Activated CD4-positive, alpha-beta T cell treated with anti-CD3 and anti-CD28 coated beads, Interleukin-2, amount 50 U/mL, for 24 hours (primary cell): ENCODE measurements around the gene SLC43A1.
"Not testable (repeated sequence)": the region's sequence is repeated elsewhere in the genome, so short reads cannot be mapped to it uniquely, and the experiment has no call there.

ENCODE experiments used
- DNase-seq, 2 donors: peaks; one replicate each; pipeline ENCODE4 v3.0.0-alpha.2; 2020; ENCODE audit warnings: low read depth in 1 of 2, low spot score in 1 of 2

SLC43A1 gene

DNA sequence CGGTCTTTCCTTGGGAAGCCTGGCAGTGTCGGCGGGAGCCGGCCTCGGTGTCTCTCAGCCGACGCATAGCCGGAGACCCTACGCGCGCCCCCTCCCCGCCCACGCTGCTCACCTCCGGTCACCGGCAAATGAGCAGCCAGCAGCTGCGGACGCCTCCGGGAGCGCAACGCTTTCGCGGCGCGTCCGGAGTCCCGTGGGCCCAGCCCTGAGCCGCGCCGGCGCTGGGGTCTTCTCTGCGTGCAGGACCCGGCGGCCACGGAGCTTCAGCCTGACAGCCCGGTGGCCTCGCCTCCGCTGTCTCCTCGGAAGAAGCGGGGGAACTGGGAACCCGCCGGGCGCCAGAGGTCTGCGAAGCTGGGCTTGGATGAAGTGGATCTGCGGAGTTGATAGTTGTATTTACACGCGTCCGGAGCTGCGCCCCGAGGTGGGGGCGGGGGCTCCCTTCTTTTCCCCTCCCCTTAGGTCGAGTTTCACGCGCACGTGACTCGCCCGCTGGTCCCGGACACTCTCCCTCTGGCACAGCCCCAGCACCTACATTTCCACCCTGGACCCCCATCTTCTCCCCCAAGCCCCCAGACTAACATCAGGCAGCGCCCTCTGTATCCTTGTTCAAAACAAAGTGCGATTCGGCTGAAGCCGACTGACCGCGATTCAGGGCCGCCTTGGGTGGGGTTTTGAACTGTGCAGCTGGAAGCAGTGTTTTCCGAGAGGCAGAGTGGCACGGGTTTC lies at the start of gene SLC43A1:
TSS of gene SLC43A1 (minus strand) at position 371 of the 729 bp plus-strand sequence. CDS start 1,591 bp downstream, outside the sequence.
- peak in 1 of 2 donors; percentile 11 for DNase-seq

DNA sequence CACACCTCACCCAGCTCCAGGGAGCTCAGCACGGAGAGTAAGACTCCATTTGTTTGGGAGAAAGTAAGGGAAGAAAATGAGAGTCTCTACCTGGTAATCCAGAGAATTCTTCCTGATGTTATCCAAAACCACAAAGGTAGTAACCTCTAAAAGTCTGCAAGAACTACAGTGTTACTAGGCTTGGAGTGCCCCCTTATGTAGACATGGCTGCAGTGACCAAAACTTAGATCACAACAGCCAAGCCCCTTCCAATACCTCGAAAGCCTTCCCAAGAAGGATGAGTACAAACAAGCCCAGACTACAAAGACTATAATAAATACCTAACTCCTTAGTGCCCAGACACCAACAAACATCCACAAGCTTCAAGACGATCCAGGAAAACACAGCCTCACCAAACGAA lies 47.1 kb upstream of the SLC43A1 start:
- DNase-seq = no peak

DNA sequence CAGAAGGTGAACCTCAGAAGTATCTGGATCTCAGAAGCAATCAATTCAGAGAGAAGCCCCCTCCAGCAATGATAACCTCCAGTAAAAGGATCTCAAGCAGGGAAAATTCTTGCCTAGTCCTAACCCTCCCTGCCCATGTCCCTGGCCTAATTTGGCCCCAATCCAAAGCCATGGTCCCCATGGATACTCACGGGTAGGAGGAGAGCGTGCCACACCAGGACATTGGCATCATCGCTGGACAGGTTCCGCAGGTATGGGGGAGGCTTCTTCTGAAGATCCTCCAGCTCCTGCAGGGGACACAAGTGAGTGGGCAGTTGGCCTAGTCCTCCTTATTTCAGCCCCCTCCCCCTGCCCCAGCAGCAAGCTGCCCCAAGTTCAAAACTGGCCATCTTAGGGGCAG lies 44.6 kb upstream of the SLC43A1 start:
- DNase-seq = no peak

- DNase-seq = no peak
Observed at GRCh38 chr11:57556041-57556440, 40.5 kb upstream of the SLC43A1 start.

DNA sequence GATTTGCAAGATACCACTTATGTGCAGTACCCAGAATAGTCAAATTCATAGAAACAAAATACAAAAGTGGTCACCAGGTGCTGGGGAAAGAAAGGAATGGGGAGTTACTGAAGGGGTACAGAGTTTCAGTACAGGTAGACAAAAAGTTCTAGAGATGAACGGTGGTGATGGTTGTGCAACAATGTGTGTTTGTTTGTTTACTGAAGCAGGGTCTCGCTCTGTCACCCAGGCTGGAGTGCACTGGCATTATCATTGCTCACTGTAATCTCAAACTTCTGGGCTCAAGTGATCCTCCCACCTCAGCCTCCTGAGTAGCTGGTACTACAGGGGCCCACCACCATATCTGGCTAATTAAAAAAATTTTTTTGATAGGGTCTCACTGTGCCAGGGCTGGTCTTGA lies 39.9 kb upstream of the SLC43A1 start:
- DNase-seq = no peak

DNA sequence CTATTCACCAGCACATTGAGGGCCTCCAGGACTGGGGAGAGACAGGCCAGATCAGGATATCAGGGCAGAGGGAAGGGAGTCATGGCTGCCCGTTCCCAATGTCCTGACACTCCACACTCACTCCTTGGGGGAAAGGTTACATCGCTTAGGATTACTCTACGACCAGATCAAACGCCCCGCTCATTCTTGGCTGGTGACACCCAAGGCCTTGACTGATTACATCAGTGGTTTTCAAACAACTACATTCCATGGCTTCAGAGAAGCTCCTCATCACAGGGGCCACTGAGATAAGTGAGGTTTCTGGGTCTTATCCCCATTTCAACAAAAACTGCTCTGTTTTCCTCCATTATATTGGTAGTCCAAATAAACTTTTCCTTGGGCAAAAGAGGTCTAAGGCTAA lies 37.0 kb upstream of the SLC43A1 start:
- DNase-seq = no peak

GRCh38 chr11:57551941-57552340 lies 36.4 kb upstream of the SLC43A1 start:
- DNase-seq = no peak

GRCh38 chr11:57549983-57550382 lies 34.5 kb upstream of the SLC43A1 start:
- no peak for DNase-seq

DNA sequence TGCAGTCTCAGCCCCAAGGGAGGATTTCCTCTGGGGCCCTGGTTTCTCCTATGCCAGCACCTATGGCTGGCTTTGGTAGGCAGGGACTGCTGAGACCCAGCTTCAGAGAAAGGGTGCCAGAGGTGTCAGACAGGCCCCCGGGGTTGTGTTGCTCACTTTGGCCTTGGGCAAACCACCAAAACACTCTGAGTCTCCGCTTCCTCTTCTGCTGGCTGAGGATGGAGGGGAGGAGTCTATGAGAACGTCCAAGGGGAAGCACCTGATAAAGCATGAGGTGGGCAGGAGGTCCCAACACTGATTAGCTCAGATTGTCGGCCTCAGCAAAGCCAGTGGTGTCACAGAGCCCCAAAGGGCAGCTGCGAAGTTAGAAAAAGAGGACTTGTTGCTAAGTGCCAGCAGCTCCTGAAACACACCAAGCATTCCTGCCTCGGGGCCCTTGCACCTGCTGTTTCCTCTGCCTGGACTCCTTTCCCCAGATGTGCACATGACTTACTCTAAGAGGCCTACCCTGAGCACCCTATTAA lies 32.4 kb upstream of the SLC43A1 start:
- DNase-seq = no peak

DNA sequence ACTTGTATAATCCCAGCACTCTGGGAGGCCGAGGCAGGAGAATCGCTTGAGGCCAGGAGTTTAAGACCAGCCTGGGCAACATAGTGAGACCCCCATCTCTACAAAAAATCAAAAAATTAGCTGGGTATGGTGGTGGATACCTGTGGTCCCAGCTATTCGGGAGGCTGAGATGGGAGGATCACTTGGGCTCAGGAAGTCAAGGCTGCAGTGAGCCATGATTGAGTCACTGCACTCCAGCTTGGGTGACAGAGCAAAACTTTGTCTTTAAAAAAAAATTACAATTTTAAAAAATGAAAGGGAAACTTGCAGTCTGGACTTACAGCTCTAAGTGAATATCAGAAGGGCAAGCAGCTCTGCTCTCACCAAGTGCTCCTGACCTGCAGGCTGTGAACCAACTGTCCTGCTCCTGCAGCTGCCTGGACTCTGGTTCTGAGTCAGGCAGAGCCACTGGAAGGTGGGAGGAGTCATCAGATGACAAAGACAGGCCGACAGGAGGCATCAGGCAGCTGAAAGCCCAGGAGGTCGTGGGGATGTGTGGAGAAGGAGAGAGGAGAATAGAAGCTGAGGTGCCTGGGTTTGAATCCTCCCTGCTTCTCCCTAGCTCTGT lies 31.5 kb upstream of the SLC43A1 start:
- DNase-seq = no peak

DNA sequence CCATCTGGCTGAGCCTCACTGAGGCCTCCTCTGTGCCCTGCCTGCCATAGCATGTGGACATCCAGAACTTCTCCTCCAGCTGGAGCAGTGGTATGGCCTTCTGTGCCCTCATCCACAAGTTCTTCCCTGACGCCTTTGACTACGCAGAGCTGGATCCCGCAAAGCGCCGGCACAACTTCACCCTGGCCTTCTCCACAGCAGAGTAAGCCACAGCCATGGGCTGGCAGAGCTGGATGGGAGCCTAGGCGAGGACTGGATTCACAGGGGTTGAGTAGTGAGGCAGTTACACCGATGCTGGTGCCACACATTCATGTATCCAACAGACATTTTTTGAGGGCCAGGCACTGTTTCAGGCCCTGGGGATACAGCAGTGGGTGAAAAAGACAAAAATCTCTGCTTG lies 30.9 kb upstream of the SLC43A1 start:
- DNase-seq = no peak

DNA sequence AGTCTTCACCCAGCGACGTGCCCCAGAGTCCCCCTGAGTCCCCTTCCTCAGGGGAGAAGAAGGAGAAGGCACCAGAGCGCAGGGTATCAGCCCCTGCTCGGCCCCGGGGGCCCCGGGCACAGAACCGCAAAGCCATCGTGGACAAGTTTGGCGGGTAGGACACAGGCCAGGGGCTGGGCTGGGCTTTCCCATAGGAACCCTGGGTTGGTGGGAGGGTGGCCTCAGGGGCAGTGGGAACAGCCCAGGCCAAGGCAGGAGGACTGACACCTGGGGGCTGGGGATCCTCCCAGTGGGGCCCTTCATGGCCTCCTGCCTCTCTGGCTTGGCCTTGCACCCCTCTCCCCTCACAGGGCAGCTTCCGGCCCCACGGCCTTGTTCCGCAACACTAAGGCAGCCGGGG lies 30.4 kb upstream of the SLC43A1 start:
- DNase-seq = no peak

DNA sequence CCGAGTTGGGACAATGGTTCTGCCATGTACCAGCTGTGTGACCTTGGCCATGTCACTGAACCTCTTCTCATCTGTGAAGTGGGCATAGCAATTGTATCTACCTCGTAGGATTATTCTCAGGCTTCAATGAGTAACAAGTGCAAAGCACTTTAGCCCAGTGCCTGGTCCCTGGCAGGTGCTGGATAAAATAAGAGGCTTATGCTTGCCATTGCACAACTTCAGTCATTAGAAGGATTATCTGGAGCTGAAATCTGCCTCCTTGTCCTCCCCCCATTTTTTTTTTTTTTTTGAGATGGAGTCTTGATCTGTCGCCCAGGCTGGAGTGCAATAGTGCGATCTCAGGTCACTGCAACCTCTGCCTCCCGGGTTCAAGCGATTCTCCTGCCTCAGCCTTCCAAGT lies 29.1 kb upstream of the SLC43A1 start:
- DNase-seq = no peak

DNA sequence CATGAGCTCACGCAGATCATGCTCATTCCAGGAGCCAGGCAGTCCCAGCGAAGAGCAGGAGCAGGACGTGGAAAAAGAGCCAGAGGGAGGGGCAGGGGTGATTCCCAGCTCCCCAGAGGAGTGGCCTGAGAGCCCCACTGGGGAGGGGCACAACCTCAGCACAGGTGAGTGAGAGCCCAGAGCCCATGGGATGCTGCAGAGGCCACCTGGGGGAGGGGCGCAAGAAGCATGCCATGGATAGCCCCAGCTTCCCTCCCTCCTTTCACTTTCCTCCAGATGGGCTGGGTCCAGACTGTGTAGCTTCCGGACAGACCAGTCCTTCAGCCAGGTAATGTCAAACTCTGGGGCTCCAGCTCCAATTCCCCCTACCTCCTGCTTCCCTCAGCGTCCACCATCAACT lies 28.1 kb upstream of the SLC43A1 start:
- no peak for DNase-seq

DNA sequence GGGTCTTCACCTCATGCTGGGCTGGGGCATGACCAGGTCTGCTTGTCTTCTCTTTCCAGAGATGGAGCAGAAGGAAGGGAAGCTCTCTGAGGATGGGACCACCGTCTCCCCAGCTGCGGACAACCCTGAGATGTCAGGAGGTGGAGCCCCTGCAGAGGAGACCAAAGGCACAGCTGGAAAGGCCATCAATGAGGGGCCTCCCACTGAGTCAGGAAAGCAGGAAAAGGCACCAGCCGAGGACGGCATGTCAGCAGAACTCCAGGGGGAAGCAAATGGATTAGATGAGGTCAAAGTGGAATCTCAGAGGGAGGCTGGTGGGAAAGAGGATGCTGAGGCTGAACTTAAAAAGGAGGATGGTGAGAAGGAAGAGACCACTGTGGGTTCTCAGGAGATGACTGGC lies 27.1 kb upstream of the SLC43A1 start:
- DNase-seq = no peak

- DNase-seq = no peak
Observed at GRCh38 chr11:57541169-57541568, 25.7 kb upstream of the SLC43A1 start.

DNA sequence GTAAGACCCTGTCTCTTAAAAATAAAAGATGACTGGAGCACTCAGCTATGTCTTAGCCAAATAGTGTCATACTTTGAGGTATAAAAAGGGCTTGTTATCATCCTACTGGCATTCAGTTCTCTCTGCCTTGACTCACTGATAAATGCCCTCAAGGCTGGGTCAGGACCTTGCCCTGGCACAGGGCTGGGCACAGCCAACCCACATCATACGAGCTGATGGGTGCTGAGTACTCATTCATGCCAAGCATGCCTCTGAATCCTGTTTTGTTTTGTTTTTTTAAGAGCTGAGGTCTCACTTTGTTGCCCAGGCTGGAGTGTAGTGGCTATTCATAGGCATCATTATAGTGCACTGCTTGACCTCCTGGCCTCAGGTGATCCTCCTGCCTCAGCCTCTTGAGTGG lies 23.8 kb upstream of the SLC43A1 start:
- DNase-seq = no peak

- no peak for DNase-seq
Observed at GRCh38 chr11:57536947-57537619, 21.6 kb upstream of the SLC43A1 start, which contains the start of gene SMTNL1. Gene SMTNL1 (plus strand): TSS chr11:57537595. CDS start chr11:57542643, 5,048 bp downstream.

- not testable (repeated sequence) for DNase-seq
Observed at GRCh38 chr11:57534449-57534848, 18.9 kb upstream of the SLC43A1 start.

DNA sequence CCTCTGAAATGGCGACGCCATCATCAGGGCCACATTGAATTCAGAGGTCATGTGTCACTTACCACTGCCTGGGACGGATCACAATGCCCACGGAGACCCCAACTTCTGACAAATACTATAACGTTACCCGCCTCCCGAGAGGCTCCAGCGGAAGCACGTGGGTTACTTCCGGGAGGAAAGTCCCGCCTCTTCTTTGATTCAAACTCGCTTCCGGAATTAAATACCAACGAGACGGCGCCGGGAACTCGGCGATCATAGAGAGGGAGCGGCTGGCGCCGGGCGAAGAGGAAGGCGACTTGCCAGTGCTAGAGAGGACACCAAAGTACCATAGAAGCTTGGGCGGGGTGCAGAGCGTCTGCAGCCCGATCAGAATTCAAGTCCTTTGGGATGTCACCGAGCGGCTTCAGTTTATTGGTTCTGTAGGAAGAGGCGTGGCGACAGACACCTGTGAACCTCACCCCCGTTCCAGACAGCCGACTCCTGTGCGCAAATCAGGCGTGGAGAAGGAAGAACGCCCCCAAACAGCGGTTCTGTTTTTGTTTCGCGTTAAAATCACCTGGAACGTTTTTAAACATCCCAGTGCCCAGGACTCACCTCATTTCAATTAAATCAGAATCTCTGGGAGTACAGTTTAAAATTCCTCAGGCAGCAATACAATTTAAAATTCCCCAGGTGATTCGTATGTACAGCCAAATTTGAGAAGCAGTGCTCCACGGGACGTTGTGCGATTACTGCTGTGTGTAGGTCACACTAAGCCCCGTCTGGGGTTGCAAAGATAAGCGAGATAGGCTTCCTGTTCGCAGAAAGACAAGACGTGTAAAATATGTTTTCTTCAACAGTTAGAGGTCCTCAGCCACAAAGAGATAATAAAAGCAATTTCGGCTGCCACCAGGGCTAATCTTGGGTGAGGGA lies 15.3 kb upstream of the SLC43A1 start, which contains the start of gene TIMM10:
TSS of gene TIMM10 (minus strand) at position 159 of the 912 bp plus-strand sequence. CDS start 565 bp downstream, outside the sequence.
- DNase-seq = peak; percentile 75 to 94

- DNase-seq = no peak
Observed at GRCh38 chr11:57530215-57530595, 14.7 kb upstream of the SLC43A1 start.
